GM19395 (cell line): ENCODE measurements around the gene DHRS2.
"Not testable (repeated sequence)": the region's sequence is repeated elsewhere in the genome, so short reads cannot be mapped to it uniquely, and the experiment has no call there.

Source experiments
- ATAC-seq: cut with Tn5 transposase; IDR thresholded peaks from one replicate; pipeline ENCODE4 v1.9.1; 2021; ENCODE audit warnings: mild to moderate bottlenecking, moderate library complexity; ENCODE audit not compliant: unreplicated experiment

The DHRS2 gene

DNA sequence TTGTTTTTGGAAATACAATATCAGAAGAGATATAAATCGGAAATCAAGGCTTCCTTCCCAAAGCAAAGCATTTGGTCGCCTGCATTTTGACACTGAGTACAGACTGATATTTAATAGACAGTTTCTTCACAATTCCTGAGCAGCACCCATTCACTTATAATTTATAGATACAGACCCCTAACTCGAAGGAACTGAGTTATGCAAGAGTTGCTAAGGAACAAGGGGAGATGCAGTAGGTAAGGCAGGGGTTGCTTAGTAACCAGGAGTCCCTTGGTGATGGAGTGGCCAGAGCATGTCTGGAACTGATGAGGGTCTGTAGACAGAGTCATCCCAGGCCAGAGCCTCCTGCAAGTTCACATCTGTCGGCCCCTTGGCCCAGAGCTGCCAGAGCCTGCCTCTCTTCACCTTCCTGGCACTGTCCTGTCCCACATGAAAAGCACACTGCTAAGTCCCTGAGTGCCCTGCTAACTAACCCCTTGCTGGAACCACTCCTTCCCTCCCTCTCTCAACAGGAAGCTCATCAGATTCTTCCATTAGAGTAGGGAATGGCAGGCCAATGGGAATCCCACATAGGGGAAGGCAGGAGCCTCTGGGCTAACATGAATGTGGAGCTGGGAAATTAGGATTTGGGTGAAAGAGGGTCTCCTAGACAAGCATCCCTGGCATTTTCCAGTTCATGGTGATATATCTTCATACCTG lies 3.6 kb upstream of the DHRS2 start:
- ATAC-seq = no peak

DNA sequence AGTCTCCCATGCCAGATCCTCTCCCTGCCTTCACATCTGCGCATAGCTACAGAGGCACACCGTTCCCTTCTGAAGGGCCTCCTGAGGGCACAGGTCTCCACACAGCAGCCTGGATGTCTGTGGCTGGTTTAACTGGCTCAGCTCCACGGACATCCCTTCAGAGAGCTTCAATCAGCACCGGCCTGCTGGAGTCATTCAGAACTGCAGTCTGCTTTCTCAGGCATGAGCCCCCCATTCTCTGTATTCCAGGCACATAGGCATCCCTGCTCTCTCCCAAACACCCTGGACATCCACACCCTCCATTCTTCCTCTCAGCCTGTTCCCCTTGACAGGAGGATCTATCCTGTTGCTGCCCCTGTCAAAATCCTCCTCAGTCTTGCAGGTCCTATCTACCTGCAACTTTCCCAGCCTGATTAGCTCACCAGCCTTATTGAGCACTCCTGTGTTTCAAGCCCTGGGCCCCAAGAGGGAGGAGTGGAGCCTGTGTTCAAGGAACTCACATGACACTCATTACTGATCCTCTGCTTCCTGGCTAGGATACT lies 2.9 kb upstream of the DHRS2 start:
- ATAC-seq = no peak

DNA sequence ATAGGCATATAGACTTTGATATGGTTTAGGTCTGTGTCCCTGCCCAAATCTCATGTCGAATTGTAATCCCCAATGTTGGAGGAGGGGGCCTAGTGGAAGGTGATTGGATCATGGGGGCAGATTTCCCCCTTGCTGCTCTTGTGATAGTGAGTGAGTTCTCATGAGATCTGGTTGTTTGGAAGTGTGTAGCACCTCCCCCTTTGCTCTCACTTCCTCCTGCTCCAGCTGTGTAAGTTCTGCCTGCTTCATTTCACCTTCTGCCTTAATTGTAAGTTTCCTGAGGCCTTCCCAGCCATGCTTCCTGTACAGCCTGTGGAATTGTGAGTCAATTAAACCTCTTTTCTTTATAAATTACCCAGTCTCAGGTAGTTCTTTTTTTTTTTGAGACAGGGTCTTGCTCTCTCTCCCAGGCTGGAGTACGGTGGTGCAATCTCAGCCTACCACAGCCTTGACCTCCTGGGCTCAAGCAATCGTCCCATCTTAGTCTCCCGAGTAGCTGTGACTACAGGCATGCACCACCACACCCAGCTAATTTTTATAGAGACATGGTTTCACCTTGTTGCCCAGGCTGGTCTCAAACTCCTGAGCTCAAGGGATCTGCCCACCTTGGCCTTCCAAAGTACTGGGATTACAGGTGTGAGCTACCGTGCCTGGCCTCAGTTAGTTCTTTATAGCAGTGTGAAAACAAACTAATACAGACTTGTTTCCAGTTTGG lies 1.3 kb upstream of the DHRS2 start:
- ATAC-seq = not testable (repeated sequence)

DNA sequence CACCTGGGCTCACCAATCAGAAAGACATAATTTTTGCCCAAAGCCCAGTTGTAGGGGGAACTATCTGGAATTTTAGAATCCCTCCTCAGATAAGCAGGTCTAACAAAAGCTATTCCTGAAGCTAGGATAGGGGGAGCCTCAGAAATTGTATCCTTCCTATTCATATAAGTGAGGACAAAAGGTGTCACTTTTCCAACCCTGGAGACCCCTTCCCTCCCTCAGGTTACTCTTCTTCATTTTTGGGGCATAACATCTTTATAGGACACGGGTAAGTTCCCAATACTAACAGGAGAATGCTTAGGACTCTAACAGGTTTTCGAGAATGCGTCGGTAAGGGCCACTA lies 1.1 kb downstream of the DHRS2 start:
- ATAC-seq = not testable (repeated sequence)

DNA sequence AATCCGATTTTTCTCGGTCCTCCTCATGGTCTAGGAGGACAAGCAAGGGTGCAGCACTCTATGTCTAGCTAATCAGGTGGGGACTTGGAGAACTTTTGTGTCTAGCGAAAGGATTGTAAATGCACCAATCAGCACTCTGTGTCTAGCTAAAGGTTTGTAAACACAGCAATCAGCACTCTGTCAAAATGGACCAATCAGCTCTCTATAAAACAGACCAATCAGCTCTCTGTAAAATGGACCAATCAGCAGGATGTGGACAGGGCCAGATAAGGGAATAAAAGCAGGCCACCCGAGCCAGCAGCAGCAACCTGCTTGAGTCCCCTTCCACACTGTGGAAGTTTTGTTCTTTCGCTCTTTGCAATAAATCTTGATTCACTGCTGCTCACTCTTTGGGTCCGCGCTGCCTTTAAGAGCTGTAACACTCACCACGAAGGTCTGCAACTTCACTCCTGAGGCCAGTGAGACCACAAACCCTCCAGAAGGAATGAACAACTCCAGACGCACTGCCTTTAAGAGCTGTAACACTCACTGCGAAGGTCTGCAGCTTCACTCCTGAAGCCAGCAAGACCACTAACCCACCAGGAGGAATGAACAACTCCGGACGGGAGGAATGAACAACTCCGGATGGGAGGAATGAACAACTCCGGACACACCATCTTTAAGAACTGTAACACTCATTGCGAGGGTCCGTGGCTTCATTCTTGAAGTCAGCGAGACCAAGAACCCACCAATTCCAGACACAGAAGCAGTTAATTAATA lies 1.7 kb downstream of the DHRS2 start:
- not testable (repeated sequence) for ATAC-seq

DNA sequence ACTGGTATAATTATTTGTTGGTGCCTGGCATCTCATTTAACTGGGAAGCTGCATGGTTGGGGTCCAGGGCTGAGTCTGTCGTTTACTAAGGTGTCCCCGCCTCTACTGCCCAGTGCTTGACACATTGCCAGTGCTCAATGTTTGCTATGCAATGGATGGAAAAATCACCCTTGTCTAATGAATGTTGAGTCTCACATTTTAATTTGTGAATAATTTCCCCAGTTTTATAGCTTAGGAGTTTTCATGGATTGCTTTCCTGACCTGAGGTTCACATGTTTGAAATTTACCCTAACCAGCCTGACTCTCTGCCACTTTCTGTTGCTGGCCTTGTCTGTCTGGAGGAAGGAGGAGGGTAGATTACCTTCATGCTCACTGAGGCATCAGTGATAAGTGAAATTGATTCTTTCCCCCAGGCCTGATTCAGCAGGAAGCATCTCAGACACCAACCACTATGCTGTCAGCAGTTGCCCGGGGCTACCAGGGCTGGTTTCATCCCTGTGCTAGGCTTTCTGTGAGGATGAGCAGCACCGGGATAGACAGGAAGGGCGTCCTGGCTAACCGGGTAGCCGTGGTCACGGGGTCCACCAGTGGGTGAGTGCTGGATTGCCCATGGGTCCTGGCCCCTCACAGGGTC lies 2.4 kb downstream of the DHRS2 start:
- no peak for ATAC-seq

DNA sequence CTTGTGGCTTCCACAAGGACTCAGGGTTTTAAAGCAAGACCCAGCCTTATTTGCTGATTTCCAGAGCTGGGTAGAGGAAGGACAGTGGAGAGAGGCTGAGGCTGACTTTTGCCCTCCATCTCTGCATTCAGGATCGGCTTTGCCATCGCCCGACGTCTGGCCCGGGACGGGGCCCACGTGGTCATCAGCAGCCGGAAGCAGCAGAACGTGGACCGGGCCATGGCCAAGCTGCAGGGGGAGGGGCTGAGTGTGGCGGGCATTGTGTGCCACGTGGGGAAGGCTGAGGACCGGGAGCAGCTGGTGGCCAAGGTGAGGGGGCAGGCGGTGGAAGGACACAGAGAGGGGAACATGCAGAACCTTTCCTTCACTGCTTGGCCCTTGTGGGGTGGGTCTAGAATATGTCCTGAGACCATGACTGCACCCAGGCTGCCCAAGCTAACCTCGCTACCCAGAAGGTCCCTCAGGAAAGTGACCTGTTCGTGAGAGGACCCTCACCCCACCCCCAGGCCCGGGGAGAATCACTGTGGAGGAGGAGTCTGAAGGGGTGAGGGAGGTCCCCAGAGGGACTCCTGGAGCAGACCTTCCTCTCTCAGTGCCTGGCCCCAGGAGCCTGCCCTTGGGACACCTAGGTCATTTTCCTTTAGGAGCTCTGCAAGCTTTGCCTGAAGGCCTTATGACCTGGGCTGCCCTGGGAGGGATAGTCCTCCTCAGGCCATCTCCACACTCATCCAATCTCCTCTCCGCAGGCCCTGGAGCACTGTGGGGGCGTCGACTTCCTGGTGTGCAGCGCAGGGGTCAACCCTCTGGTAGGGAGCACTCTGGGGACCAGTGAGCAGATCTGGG lies 3.1 kb downstream of the DHRS2 start:
- ATAC-seq = no peak

DNA sequence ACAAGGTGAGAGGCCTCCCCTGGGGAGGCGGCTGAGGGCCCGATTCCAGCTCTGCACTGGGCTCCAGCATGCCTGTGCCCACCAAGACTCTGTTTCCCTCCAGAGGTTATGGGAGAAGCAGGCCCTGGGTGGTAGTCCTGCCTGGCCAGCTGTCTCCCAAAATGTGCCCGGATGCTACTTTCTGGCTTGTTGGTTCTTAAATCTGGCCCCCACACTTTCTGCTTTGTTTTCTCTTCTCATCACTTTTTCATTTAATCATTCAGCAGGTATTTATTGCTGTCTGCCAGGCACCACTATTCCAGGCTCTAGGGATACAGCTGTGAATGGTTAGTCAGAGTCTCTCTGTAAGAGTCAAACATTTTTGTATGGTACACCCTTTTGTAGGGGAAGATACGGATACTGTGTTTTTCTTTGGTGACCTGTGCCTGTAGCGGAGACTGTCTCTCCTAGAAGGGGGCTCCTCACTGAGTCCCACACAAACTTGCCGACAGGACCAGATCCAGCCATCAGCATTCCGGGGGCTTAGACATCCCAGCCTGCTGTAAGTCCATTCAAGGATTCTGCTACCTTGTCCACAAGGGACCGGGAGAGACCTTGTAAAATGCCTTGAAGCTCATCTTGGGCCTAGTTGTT lies 3.8 kb downstream of the DHRS2 start:
- no peak for ATAC-seq

DNA sequence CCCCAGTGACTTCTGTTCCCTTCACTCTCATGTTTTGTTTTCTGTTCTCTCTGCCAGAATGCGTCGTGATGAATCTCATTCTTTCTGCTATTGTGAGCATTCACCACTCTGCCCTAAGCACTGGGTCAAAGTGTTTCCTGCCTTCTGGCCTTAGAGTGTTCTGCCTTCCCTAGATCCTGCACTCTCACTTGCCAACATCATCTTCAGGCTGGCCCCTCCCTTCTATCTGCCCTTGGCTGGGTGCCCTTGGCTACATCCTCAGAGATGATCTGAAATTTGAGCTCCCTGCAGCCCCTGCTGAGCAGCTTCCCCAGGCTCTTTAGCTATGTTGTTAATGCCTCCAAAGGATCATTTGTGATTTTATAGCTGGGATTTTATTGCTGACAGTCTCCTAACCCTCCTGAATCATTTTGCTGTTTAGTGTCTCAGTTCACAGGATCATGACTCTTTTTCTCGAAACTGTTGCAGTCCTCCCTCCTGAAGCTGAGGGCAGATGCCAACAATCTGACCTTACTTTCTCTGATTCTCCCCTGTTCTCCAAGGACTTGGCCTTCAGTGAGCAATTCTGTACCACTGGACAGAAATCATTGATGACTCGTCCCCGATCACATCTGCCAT lies 4.5 kb downstream of the DHRS2 start:
- no peak for ATAC-seq

DNA sequence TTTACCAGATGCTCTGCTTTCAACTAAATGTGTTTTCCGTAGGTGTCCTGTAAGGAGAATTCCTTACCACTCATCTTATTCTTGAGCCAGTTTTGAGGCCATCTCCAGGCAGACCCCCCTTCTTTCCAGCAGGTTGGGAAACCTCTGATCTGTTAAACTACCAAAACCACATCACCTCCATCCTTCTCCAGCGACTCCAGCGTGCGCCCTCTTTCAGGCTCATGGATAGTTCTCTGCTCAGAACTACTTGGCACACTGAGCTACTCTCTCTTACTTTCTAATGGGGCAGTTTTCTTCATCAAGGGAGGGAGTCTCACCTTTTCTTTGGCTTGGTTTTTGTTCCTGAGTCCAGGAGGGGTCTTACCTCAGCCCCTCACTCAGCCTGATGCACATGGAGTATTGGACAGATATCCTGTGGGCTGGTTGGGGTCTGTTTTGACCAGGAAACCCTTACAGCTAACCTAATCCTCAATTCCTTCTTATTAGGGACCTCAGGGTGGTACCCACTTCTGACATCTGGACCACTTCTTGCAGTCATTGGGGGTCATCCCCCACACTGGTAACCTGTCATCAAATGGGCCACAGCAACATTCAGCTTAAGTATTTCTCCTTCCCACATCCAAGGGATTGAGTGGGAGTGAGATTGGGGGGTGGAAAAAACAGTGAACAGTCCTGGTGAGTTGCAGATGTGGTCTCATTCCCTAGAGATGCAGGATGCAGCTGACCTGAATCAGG lies 5.2 kb downstream of the DHRS2 start:
- ATAC-seq = no peak

DNA sequence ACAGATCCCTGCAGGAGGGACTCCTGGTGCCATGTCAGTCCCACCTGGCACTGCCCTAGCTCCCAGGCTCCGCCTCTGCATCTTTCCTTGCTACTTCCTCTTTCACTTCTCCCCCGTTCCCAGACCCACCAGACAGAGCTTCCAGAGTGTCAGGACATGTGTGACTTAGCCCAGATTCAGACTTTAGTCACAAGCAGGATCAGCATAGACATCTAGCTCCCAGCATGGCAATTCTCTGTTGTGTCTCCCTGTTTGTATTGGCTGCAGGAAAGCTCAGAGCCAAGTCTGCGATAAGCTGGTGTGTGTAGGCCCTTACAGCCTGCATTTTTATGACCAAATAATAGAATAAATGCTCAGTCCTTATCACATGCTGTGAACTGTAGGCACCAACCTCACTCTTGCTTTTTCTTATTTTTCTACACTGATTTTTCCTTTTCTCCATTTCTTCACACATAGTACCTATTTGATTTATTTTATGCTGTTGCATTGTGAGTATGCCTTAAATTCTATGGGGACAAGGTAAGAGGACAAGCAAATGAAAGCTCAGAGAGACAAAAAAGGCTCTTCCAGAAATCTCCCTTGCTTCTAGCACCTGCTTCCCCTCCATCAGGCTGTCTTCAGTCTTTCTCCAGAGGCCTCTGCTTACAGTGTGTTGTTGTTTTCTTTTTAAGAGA lies 5.9 kb downstream of the DHRS2 start:
- no peak for ATAC-seq

DNA sequence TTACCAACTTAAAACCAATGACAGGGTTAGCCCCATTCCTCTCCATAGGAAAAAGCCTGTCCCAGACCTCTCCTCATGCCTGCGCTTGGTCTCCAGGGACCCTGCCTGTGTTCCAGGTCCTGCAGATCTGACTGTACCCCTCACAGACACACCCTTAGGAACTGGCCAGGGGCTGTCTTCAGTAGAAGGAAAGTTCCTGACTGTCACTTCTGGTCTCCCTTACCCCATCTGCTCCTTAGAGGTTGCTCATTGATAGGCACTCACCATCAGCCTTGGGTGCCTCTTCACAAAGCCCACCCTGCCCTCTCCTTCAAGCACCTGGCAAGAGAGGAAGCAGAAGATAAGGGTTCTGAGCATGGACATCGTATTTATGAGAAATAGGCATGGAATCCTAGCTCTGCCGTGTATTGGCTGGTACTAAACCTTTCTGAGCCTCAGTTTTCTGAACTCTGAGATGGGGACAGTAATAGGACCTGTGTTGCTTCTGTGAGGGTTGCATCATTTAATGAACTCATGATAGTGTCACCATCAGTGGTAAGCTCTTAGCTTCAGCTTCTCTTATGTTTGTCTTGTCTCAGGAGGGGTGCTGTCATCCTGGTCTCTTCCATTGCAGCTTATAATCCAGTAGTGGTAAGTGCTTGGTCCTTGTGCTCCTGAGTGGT lies 7.5 kb downstream of the DHRS2 start:
- ATAC-seq = no peak

DNA sequence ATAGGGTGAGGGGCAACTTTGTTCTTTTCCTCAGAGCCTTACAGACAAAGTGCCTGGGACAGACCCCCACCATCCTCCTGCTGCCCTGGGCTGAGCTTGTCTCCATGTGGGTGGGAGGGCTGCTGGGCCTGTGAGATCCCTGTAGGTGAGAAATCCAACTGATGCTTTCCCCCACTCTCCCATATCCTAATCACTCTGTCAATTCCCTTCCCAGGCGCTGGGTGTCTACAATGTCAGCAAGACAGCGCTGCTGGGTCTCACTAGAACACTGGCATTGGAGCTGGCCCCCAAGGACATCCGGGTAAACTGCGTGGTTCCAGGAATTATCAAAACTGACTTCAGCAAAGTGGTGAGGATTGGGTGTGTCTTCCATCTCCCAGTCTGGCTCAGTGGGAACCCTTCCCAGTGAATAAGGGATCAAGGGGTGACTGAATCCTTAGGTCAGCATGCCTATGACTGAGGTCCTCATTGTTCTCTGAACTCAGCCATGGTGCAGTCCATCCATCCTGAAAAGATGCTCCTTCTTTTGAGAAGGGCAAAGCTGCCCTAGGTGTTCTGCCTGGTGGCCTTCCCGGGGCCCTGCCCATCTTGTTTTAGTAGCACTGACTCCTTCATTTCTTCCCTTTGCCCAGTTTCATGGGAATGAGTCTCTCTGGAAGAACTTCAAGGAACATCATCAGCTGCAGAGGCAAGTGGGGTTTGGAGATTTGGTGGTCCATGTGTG lies 8.2 kb downstream of the DHRS2 start:
- no peak for ATAC-seq

DNA sequence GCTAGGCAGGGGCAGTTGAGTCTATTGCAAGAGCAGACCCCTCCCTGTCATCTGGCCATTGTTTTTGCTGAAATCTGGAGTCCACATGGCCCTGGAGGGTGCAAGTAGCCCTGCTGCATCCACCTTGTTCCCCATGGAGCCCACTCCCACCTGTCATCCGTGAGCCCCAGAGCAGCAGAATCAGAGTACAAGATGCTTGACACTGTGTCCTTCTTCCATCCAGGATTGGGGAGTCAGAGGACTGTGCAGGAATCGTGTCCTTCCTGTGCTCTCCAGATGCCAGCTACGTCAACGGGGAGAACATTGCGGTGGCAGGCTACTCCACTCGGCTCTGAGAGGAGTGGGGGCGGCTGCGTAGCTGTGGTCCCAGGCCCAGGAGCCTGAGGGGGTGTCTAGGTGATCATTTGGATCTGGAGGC lies 8.8 kb downstream of the DHRS2 start:
- no peak for ATAC-seq

DNA sequence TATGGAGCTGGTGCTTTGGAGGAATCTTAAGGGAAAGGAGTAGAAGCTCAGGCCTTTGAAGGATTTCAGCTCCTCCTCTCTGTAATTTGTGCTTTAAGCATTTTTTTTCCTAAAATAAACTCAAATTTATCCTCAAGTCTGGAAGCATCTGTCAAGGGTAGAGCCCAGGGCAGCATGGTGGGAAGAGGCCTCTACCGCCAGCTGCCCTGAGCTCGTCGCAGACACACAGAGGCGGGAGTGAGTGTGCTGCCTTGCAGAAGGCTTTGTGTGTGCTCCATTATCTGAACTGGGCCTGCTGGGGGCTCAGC lies 9.3 kb downstream of the DHRS2 start:
- no peak for ATAC-seq

DNA sequence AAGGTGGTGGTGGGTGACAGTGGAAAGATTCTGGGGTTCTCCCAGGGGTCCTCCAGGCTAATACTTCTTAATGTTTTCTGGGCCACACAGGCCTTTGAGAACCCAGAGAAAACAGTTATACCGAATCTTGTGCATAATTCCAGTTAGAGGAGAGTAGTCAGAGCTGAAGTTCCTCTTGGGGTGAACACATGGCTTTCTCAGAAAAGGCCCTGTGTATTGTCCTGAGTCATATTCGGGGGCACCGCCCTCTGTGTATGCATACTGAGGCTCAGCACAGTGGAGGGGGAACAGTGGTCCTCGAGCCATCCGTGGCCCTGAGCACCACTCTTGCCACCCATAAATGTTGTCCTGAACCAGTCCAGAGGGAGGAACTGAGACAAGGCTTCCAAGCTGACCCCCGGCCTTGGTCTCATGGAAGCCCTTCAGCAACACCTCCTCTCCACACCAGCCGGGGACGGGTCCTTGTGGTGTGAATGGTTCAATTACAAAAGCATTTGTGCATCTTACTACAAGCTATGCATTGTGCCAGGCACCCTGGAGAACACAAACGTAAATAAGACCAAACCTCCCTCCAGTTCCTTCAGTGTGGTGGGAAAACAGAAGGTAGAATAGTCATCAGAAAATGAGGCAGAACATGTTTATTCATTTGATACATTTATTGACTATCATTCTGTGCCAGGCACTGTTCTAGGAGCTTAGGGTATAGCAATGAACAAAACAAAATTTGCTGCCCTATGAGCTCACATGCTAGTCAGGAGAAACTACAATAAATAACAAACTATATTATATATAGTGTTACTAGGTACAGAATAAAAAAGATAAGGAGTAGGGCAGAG lies 9.9 kb downstream of the DHRS2 start:
- ATAC-seq = no peak
